CD4-positive, alpha-beta memory T cell (primary cell): ENCODE measurements around the gene SBF1. TPM values are rescaled to one million over a fixed set of nuclear protein-coding genes. Genes with fewer than 3 reads are reported as not detected.

ENCODE experiments used
- CTCF ChIA-PET: fragments of 350-600 bp; sonication (Branson Sonifier 250); formaldehyde crosslinking; loops from one replicate; lab custom pipeline; 2021; ENCODE audit warnings: inconsistent platforms; ENCODE audit not compliant: partially characterized antibody; lab: Charles Lee
- POLR2A ChIA-PET: fragments of 350-600 bp; sonication (Branson Sonifier 250); formaldehyde crosslinking; loops from one replicate; lab custom pipeline; 2021; ENCODE audit not compliant: partially characterized antibody; lab: Charles Lee
- DNase-seq, 5 donors: peaks; one replicate each; pipeline versions ENCODE4 v3.0.0 to v3.0.0-alpha.2; 2020 to 2022; ENCODE audit warnings: mixed read lengths in 1 of 5
- H3K27ac ChIP-seq: one replicate; pipeline ENCODE4 v1.7.0; 2013; ENCODE audit warnings: low read depth, low read length
- H3K27me3 ChIP-seq: 2 replicates; pipeline ENCODE4 v1.7.0; 2013; ENCODE audit warnings: mild to moderate bottlenecking, low read length, moderate library complexity; ENCODE audit not compliant: insufficient read depth
- H3K36me3 ChIP-seq: 2 replicates; pipeline ENCODE4 v1.7.0; 2013; ENCODE audit warnings: mild to moderate bottlenecking, low read length, moderate library complexity; ENCODE audit not compliant: insufficient read depth
- H3K4me1 ChIP-seq: 2 replicates; pipeline ENCODE4 v1.7.0; 2013; ENCODE audit warnings: mild to moderate bottlenecking, low read length, moderate library complexity; ENCODE audit not compliant: insufficient read depth
- H3K4me3 ChIP-seq, 2 donors: one replicate each; pipeline ENCODE4 v1.7.0; 2013; ENCODE audit warnings: low read length in 2 of 2, mild to moderate bottlenecking in 1 of 2
- H3K9me3 ChIP-seq, 2 donors: one replicate each; pipeline ENCODE4 v1.7.0; 2013; ENCODE audit warnings: low read length in 2 of 2, control low read depth in 1 of 2; ENCODE audit not compliant: control insufficient read depth in 1 of 2
- H3K27ac Mint-ChIP-seq, 7 donors: one replicate each; pipeline ENCODE4 v1.8.0; 2020 to 2021; ENCODE audit warnings: mixed read lengths in 7 of 7, mild to moderate bottlenecking in 6 of 7, inconsistent platforms in 3 of 7, moderate library complexity in 3 of 7
- H3K27me3 Mint-ChIP-seq, 2 donors: one replicate each; pipeline ENCODE4 v1.8.0; 2020 to 2021; ENCODE audit warnings: mixed read lengths in 2 of 2
- H3K36me3 Mint-ChIP-seq, 2 donors: one replicate each; pipeline ENCODE4 v1.8.0; 2020 to 2021; ENCODE audit warnings: mixed read lengths in 2 of 2, inconsistent platforms in 1 of 2, mild to moderate bottlenecking in 1 of 2
- H3K4me1 Mint-ChIP-seq, 4 donors: one replicate each; pipeline ENCODE4 v1.8.0; 2020 to 2021; ENCODE audit warnings: mixed read lengths in 4 of 4, mild to moderate bottlenecking in 1 of 4
- H3K4me3 Mint-ChIP-seq, 8 donors: one replicate each; pipeline ENCODE4 v1.8.0; 2020 to 2021; ENCODE audit warnings: mixed read lengths in 8 of 8, mild to moderate bottlenecking in 7 of 8, moderate library complexity in 6 of 8, inconsistent platforms in 3 of 8
- H3K9me3 Mint-ChIP-seq, 8 donors: one replicate each; pipeline ENCODE4 v1.8.0; 2020 to 2021; ENCODE audit warnings: mixed read lengths in 8 of 8, mild to moderate bottlenecking in 5 of 8, inconsistent platforms in 3 of 8, moderate library complexity in 1 of 8
- intact Hi-C: fragments of 100-400 bp; cut with micrococcal nuclease; formaldehyde crosslinking; loops from one replicate; pipeline ENCODE4 v1.15.1; 2023
- polyA plus RNA-seq, 2 donors: library from polyadenylated mRNA; unstranded; fragments of 300-500 nt; fragmentation: Illumina TruSeq; gene quantifications; one replicate each; pipeline ENCODE4 v1.2.3, GENCODE V29; 2021
- total RNA-seq, 2 experiments: library from RNA; stranded (reverse); gene quantifications; one replicate each; pipeline ENCODE4 v1.2.3, GENCODE V29; 2021

SBF1 gene
- total and polyA plus RNA-seq, 4 experiments from 2014 or later = 13.2 to 221 (median 130) TPM

GRCh38 chr22:50461536-50461935, 13.3 kb downstream of the SBF1 start:
- Histone ChIP-seq H3K4me3 (no peak overlapping the region), H3K27me3 (no peaks in the 10 kb centered on the region), H3K27ac (no peak overlapping the region), H3K9me3 (no peaks in the 10 kb centered on the region), H3K36me3 (peaks cover 84% of the 10 kb centered on the region), H3K4me1 (no peaks in the 10 kb centered on the region)
- intact Hi-C loops = no loop called here
- no peaks in the 10 kb centered on the region for H3K27me3 Mint-ChIP-seq
- peaks cover 0 to 4% (median 0%) of the 10 kb centered on the region in 8 donors for H3K9me3 Mint-ChIP-seq
- ChIA-PET POLR2A (interaction anchor here (0.7 to 6.2 kb wide), 2 partner anchors 8 to 20 kb away, joined by 3 to 38 read pairs; no protein-coding TSS in a partner anchor), CTCF (interaction anchor here (1.1 kb wide), 1 partner anchor 18 kb away, joined by 4 read pairs; no protein-coding TSS in a partner anchor)
- peak overlapping the region in 1 of 7 donors; percentile 68 for H3K27ac Mint-ChIP-seq
- no peaks in the 10 kb centered on the region for H3K4me1 Mint-ChIP-seq
- H3K4me3 Mint-ChIP-seq = no peak overlapping the region
- H3K36me3 Mint-ChIP-seq = peaks cover 19 to 60% of the 10 kb centered on the region in 2 donors
- DNase-seq = no peak

GRCh38 chr22:50460938-50461337, 13.9 kb downstream of the SBF1 start:
- Mint-ChIP-seq H3K4me3 (peak overlapping the region in 1 of 8 donors; percentile 31), H3K27ac (no peak overlapping the region), H3K4me1 (no peaks in the 10 kb centered on the region), H3K36me3 (peaks cover 19 to 56% of the 10 kb centered on the region in 2 donors), H3K27me3 (no peaks in the 10 kb centered on the region), H3K9me3 (peaks cover 0 to 4% (median 0%) of the 10 kb centered on the region in 8 donors)
- H3K27me3 ChIP-seq = no peaks in the 10 kb centered on the region
- no peaks in the 10 kb centered on the region for H3K9me3 ChIP-seq
- CTCF ChIA-PET = interaction anchor here (0.8 kb wide), 1 partner anchor 36 kb away, joined by 3 read pairs; no protein-coding TSS in a partner anchor
- H3K36me3 ChIP-seq = peaks cover 80% of the 10 kb centered on the region
- no peaks in the 10 kb centered on the region for H3K4me1 ChIP-seq
- H3K27ac ChIP-seq = no peak overlapping the region
- intact Hi-C loops = no loop called here
- POLR2A ChIA-PET = interaction anchor here (6.2 kb wide), 1 partner anchor 8 kb away, joined by 38 read pairs; no protein-coding TSS in a partner anchor
- DNase-seq = no peak
- H3K4me3 ChIP-seq = no peak overlapping the region

- CTCF ChIA-PET = no interaction called here
- POLR2A ChIA-PET = interaction anchor here (1.3 to 6.2 kb wide), 3 partner anchors 10 to 66 kb away, joined by 3 to 38 read pairs (median 3); partner anchors contain the start of gene SCO2
- Histone ChIP-seq H3K9me3 (no peaks in the 10 kb centered on the region), H3K27ac (no peak overlapping the region), H3K4me1 (no peaks in the 10 kb centered on the region), H3K27me3 (no peaks in the 10 kb centered on the region), H3K36me3 (peaks cover 79% of the 10 kb centered on the region), H3K4me3 (no peak overlapping the region)
- no peak for DNase-seq
- H3K36me3 Mint-ChIP-seq = peaks cover 19 to 58% of the 10 kb centered on the region in 2 donors
- no peak overlapping the region for H3K4me3 Mint-ChIP-seq
- H3K4me1 Mint-ChIP-seq = no peaks in the 10 kb centered on the region
- H3K27ac Mint-ChIP-seq = no peak overlapping the region
- intact Hi-C loops = no loop called here
- H3K9me3 Mint-ChIP-seq = peaks cover 0 to 4% (median 0%) of the 10 kb centered on the region in 8 donors
- H3K27me3 Mint-ChIP-seq = no peaks in the 10 kb centered on the region
These were observed 15.2 kb downstream of the SBF1 start for GRCh38 chr22:50459496-50460140.

GRCh38 chr22:50459016-50459415, 15.8 kb downstream of the SBF1 start:
- Histone ChIP-seq H3K4me1 (no peaks in the 10 kb centered on the region), H3K9me3 (no peaks in the 10 kb centered on the region), H3K36me3 (peaks cover 79% of the 10 kb centered on the region), H3K4me3 (no peak overlapping the region), H3K27me3 (no peaks in the 10 kb centered on the region), H3K27ac (no peak overlapping the region)
- intact Hi-C loops = no loop called here
- Mint-ChIP-seq H3K9me3 (peaks cover 0 to 4% (median 0%) of the 10 kb centered on the region in 8 donors), H3K36me3 (peaks cover 18 to 58% of the 10 kb centered on the region in 2 donors), H3K27me3 (no peaks in the 10 kb centered on the region), H3K4me3 (no peak overlapping the region), H3K4me1 (no peaks in the 10 kb centered on the region), H3K27ac (peak overlapping the region in 1 of 7 donors; percentile 70)
- DNase-seq = no peak
- POLR2A ChIA-PET = interaction anchor here (1.3 to 6.2 kb wide), 3 partner anchors 10 to 67 kb away, joined by 3 to 38 read pairs (median 3); partner anchors contain the start of gene SCO2
- CTCF ChIA-PET = interaction anchor here (1.2 kb wide), 1 partner anchor 14 kb away, joined by 5 read pairs; no protein-coding TSS in a partner anchor

- H3K4me3 ChIP-seq = no peak overlapping the region
- ChIA-PET POLR2A (interaction anchor here (1.2 to 6.2 kb wide), 4 partner anchors 13 to 69 kb away, joined by 3 to 38 read pairs (median 4); partner anchors contain the start of gene SCO2), CTCF (interaction anchor here (0.5 to 1.7 kb wide), 2 partner anchors 14 to 41 kb away, joined by 3 to 6 read pairs; no protein-coding TSS in a partner anchor)
- H3K9me3 ChIP-seq = no peaks in the 10 kb centered on the region
- Mint-ChIP-seq H3K36me3 (peaks cover 16 to 58% of the 10 kb centered on the region in 2 donors), H3K9me3 (peaks cover 0 to 7% (median 0%) of the 10 kb centered on the region in 8 donors), H3K27me3 (no peaks in the 10 kb centered on the region), H3K27ac (peak overlapping the region in 1 of 7 donors; percentile 19), H3K4me1 (peaks cover 0 to 6% (median 2%) of the 10 kb centered on the region in 4 donors), H3K4me3 (no peak overlapping the region)
- no peaks in the 10 kb centered on the region for H3K4me1 ChIP-seq
- intact Hi-C loops = no loop called here
- no peak overlapping the region for H3K27ac ChIP-seq
- no peak for DNase-seq
- H3K27me3 ChIP-seq = no peaks in the 10 kb centered on the region
- H3K36me3 ChIP-seq = peaks cover 61% of the 10 kb centered on the region
These were observed 18.2 kb downstream of the SBF1 start for GRCh38 chr22:50456466-50457234.

GRCh38 chr22:50456026-50456425, 18.8 kb downstream of the SBF1 start:
- peak overlapping the region in 1 of 7 donors; percentile 48 for H3K27ac Mint-ChIP-seq
- ChIA-PET POLR2A (interaction anchor here (1.2 to 6.2 kb wide), 4 partner anchors 13 to 70 kb away, joined by 3 to 38 read pairs (median 4); partner anchors contain the start of gene SCO2), CTCF (interaction anchor here (1.7 kb wide), 1 partner anchor 42 kb away, joined by 6 read pairs; no protein-coding TSS in a partner anchor)
- H3K4me1 Mint-ChIP-seq = peaks cover 0 to 6% (median 3%) of the 10 kb centered on the region in 4 donors
- Histone ChIP-seq H3K27me3 (no peaks in the 10 kb centered on the region), H3K4me3 (no peak overlapping the region), H3K9me3 (no peaks in the 10 kb centered on the region), H3K27ac (no peak overlapping the region), H3K36me3 (peaks cover 56% of the 10 kb centered on the region), H3K4me1 (no peaks in the 10 kb centered on the region)
- no peak for DNase-seq
- no peak overlapping the region for H3K4me3 Mint-ChIP-seq
- H3K27me3 Mint-ChIP-seq = no peaks in the 10 kb centered on the region
- peaks cover 22 to 61% of the 10 kb centered on the region in 2 donors for H3K36me3 Mint-ChIP-seq
- intact Hi-C loops = no loop called here
- H3K9me3 Mint-ChIP-seq = peaks cover 0 to 7% (median 0%) of the 10 kb centered on the region in 8 donors
